Subcutaneous adipose tissue (tissue), 4 donors: Measurements from ENCODE around the gene EXOSC3. TPM values are rescaled to one million over a fixed set of nuclear protein-coding genes. Genes with fewer than 3 reads are reported as not detected.

Source experiments
- CTCF ChIP-seq: fragments of 450-650 bp; IDR thresholded peaks from one replicate; pipeline ENCODE4 v1.5.1; 2016; ENCODE audit warnings: low read depth, mild to moderate bottlenecking, control low read depth, antibody characterized with exemption, moderate library complexity
- total RNA-seq, 4 donors: library from RNA; depleted of rRNA; stranded (reverse); fragments of >200 nt; gene quantifications; one replicate each; pipeline ENCODE4 v1.1.0, GENCODE V29; 2016

Gene EXOSC3
- total RNA-seq, 4 donors from 2014 or later = 28.7 to 36.8 (median 31.1) TPM

- no peak for TF ChIP-seq CTCF
Observed at GRCh38 chr9:37732952-37733351, 51.9 kb downstream of the EXOSC3 start.

- TF ChIP-seq CTCF = no peak
Observed at GRCh38 chr9:37732086-37732741, 52.6 kb downstream of the EXOSC3 start.

GRCh38 chr9:37730839-37731238 lies 54.0 kb downstream of the EXOSC3 start:
- TF ChIP-seq CTCF = no peak

GRCh38 chr9:37730256-37730655 lies 54.6 kb downstream of the EXOSC3 start:
- no peak for TF ChIP-seq CTCF

Other genes with a start within 250 kb of the EXOSC3 start
- 1 to 10 TPM; 4.5 to 5.7 (median 5.6) TPM for gene FBXO10, start 208.7 kb downstream of the EXOSC3 start, total RNA-seq
- 100 to 1,000 TPM in 1 of 4 donors, 10 to 100 TPM in 3; 58.4 to 113 (median 65.9) TPM for gene TOMM5, start 192.5 kb downstream of the EXOSC3 start, total RNA-seq
- 1 to 10 TPM in 1 of 4 donors, under 1 TPM in 3; 0.19 to 1.0 (median 0.27) TPM for gene FRMPD1, start 134.1 kb downstream of the EXOSC3 start, total RNA-seq
- gene TRMT10B, start 31.3 kb downstream of the EXOSC3 start, total RNA-seq = 1 to 10 TPM; 5.6 to 8.6 (median 6.4) TPM
- gene DCAF10, start 15.7 kb upstream of the EXOSC3 start, total RNA-seq = 10 to 100 TPM; 29.3 to 45.8 (median 38.6) TPM
- gene SLC25A51, start 119.1 kb upstream of the EXOSC3 start, total RNA-seq = 10 to 100 TPM; 36.3 to 52.5 (median 40.4) TPM